Stimulated activated CD8-positive, alpha-beta memory T cell treated with anti-CD3 and anti-CD28 coated beads, Interleukin-12 subunit alpha, Interleukin-12 subunit beta, amount 100 ng/mL, for 1 hour (primary cell): Measurements from ENCODE around the gene SHISAL1.

Experiments used
- DNase-seq: peaks from one replicate; pipeline ENCODE4 v3.0.0-alpha.2; 2020; ENCODE audit warnings: low read depth

The SHISAL1 gene

DNA sequence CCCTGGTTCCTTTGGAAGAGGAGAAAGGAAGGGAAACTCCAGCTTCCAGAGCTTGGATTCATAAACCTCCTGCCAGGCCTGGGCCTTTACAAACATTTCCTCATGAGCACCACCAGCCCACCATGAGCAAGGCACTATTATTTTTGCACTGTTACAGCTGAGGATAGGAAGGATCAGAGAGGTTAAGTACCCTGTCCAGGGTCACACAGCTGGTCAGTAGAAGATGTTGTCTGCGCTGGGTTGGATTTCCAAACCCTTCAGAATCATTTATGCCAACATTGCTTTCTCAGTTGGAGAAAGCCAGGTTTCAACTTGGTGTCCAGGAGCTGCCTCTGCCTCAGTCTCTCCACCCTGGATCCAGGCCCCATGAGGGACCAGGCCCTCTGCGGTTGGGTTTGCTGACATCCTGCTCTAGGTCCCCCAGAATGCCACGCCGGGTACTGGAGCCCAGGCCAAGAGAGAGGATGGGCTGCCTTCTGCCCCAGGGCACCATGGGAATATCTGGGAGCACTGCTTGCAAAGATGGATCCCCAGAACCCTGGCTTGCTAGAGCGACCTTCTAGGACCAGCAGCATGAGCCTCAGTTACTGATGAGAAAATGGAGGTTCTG, 29.7 kb upstream of the SHISAL1 start:
- DNase-seq = no peak

- no peak for DNase-seq
These were observed 28.9 kb upstream of the SHISAL1 start for GRCh38 chr22:44341431-44342346.

DNA sequence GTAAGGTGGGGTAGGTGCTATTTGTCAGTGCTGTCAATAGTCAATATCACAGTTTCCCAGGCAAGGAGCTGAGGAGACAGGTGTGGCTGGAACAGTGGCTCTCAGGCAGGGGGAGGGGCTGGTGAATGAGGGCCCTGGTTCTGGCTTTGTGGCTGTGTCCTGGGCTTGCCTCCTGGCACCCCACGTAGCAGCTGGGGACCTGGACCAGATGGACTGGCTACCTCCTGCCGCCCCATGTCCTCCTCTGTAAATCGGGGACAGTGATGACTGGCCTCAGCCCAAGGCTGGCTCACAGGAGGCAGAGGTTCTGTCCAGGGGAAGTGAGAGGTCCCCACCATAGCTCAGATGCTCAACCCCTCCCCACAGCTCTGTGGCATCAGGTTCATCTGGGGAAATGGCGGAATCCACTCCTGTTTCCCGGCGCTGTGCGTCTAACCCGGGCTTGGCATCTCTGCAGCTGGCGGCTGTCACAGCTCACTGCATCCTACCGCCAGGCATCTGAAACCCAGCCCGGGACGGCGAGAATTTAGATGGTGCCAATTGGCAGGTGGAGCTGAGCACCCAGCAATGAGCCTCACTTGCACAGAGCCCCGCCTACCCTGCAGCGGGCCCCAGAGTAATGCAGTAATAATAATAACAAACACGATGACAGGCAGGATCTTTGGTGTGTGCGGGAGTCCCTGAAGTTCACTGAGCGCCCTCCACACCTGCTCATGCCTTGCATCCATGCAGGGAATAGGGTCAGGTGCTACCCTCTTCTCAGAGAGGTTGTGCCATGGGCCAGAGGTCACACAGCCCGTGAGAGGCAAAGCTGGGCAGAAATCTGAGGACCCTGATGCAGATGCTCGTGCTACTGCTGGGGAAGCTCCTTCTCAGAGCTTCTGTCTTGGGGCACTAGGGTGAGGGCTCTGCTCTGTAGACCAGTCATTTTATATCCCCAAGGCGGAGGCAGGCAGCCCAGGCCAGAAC, 27.8 kb upstream of the SHISAL1 start:
- DNase-seq = no peak

- no peak for DNase-seq
These were observed 26.2 kb upstream of the SHISAL1 start for GRCh38 chr22:44338906-44339305.

GRCh38 chr22:44338177-44338810, 25.5 kb upstream of the SHISAL1 start:
- DNase-seq = no peak

DNA sequence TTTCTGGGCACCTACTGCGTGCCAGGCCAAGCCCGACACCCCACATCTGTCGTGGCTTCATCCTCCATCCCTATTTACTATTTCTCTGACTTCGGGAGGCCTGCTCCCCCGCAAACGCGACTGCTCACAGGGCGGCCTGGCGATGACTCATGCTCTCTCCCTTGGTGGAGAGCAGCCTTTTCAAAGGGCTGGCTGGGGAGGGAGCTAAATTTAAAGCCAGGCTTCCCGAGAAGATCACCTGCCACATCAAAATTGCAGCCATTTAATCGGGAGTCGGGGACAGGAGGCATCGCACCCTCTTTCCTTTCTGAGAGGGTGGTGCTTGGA, 24.9 kb upstream of the SHISAL1 start:
- no peak for DNase-seq

- DNase-seq = no peak
These were observed 24.4 kb upstream of the SHISAL1 start for GRCh38 chr22:44336962-44337677.

GRCh38 chr22:44335903-44336803, 23.4 kb upstream of the SHISAL1 start:
- no peak for DNase-seq

DNA sequence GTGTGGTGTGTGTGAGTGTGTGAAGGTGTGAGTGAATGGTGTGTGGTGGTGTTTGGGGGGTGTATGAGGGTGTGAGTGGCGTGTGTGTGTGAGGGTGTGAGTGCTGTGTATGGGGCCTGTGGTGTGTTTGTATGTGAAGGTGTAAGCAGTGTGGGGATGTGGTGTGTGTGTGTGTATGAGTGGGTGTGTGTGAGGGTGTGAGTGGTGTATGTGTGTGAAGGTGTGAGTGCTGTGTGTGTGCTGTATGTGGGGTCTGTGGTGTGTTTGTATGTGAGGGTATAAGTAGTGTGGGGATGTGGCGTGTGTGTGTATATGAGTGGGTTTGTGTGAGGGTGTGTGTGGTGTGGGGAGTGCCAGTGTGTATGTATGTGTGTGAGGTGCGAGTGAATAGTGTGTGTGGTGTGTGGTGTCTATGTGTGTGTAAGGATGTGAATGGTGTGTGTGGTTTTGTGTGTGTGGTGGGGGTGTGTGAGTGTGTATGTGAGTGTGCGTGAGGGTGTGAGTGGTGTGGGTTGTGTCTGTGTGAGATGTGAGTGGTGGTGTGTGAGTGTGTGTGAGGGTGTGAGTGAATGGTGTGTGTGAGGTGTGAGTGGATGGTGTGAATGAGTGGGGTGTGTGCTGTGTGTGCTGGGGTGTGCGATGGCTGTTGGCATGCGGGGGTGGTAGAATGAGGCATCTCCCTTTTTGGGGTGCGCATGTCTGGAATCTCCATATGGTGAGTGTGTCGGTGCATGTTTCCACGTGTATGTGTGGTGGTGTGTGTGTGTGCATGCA, 22.5 kb upstream of the SHISAL1 start:
- DNase-seq = no peak

DNA sequence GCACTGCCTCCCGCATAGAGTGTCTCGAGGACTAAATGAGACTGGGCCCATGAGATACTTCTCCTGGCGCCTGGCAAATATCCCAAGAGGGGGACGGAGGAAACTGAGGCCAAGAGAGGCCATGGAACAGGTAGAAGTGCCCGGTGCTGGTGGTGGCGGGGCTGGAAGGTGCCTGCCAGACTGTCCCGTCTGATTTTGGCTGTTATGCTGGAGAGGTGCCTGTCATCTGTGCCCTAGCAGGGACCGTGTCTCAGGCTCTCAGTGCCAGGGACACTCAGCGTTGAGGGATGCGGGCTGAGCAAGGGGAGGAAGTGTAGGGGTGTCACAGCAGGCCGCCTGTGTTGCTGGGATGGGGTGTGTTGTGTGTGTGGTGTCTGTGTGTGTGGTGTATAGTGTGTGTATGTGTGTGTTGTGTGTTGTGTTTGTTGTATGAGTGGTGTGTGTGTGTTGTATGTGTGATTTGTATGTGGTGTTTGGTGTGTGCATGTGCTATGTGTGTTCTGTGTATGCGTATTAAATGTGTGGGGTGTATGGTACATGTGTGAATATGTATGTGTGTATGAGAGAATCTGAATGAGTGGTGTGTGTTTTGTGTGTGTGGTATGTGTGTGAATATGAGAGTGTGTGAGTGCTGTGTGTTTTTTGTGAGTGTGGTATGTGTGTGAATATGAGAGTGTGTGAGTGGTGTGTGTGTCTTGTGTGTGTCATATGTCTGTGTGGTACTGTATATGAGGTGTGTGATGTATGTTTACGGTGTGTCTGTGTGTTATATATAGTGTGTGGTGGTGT, 21.3 kb upstream of the SHISAL1 start:
- DNase-seq = no peak

DNA sequence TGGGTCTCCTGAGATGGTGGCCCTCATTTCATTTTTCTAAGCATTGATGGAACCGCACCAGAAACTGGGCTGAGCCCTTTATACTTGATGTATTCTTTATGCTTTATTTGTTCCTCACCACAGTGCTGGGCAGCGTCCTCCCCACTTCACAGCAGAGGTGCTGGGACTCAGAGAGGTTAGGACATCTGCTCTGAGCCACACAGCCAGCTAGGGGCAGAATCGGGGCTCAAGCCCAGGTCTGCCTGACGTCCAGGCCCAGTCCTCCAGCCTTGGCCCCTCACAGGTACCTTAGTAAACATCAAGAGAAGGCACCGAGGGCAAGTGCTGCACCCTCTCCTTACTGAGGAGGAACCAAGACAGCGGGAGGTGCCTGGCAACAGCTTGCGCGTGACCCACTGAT, 20.2 kb upstream of the SHISAL1 start:
- DNase-seq = no peak

GRCh38 chr22:44331881-44332714, 19.3 kb upstream of the SHISAL1 start:
- DNase-seq = no peak

GRCh38 chr22:44330744-44331660, 18.3 kb upstream of the SHISAL1 start:
- DNase-seq = no peak

- DNase-seq = no peak
These were observed 17.5 kb upstream of the SHISAL1 start for GRCh38 chr22:44330188-44330743.

DNA sequence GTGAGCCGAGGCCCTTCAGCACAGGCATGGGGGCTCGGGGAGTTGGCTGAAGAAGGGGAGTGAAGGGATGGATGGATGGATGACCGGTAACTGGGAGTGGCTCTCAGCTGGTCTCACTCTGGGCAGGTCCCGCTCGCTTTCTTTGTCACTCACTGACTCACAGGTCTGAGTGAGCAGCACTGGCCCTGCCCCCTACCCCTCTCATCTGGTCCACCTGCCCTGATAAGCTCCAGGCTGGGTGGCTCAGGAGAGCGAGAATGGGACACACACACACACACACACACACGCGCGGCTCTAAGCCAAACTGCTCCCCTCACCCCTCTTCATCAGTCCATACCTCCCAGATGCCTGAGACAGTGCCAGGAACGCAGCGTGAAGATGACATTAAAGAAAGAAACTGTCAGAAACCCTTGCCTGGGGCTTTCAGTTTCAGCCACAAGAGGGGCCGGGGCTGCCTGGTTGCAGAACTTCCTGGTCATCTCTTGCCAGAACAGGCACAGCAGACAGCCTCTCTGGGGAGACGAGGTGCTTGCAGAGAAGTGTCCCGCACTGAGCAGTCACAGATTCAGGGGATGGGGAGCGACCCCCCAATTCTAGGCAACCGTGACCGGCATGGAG, 16.5 kb upstream of the SHISAL1 start:
- no peak for DNase-seq

- no peak for DNase-seq
These were observed 16.0 kb upstream of the SHISAL1 start for GRCh38 chr22:44328762-44329161.
